ENCODE measurements around the gene KLHL26.

Gene KLHL26

GRCh38 chr19:18594096-18594823 lies 42.6 kb upstream of the KLHL26 start:
- Histone ChIP-seq H3K4me1 (ENCODE audit: insufficient read depth, low read length, poor library complexity, severe bottlenecking) (peaks cover 10% of the 10 kb centered on the region), H3K9ac (ENCODE audit: low read depth, low read length, poor library complexity, severe bottlenecking) (peak overlapping the region; percentile 62), H3K4me3 (ENCODE audit: low read length, poor library complexity, severe bottlenecking) (peak overlapping the region; percentile 67), H3K79me2 (ENCODE audit: insufficient read depth, low read length) (peaks cover 7% of the 10 kb centered on the region), H3K9me2 (replicated peaks; ENCODE audit: low read depth, low read length) (no peaks in the 10 kb centered on the region), H3K27me3 (ENCODE audit: insufficient read depth, low read length, poor library complexity, severe bottlenecking) (no peaks in the 10 kb centered on the region), H3K36me3 (ENCODE audit: insufficient read depth, low read length) (no peaks in the 10 kb centered on the region), H2AFZ (ENCODE audit: low read length) (peak overlapping the region; percentile 72), H3K9me3 (ENCODE audit: insufficient read depth, low read depth, low read length) (no peaks in the 10 kb centered on the region), H3K4me2 (ENCODE audit: low read depth, low read length, poor library complexity, severe bottlenecking) (peak overlapping the region; percentile 84), H3F3A (ENCODE audit: low read depth) (no peaks in the 10 kb centered on the region), H4K20me1 (ENCODE audit: insufficient read depth, low read length, poor library complexity, severe bottlenecking) (peaks cover 4% of the 10 kb centered on the region)
- no peak for TF ChIP-seq EZH2phosphoT487 (IDR thresholded peaks at IDR 0.05; ENCODE audit: borderline replicate concordance)
- peak; percentile 73 for TF ChIP-seq CTCF (conservative IDR thresholded peaks at IDR 0.05; ENCODE audit: low read length)

GRCh38 chr19:18594824-18595373 lies 41.9 kb upstream of the KLHL26 start:
- peak overlapping the region; percentile 62 for H3K9ac ChIP-seq (ENCODE audit: low read depth, low read length, poor library complexity, severe bottlenecking)
- peak overlapping the region; percentile 67 for H3K4me3 ChIP-seq (ENCODE audit: low read length, poor library complexity, severe bottlenecking)
- H3K9me3 ChIP-seq (ENCODE audit: insufficient read depth, low read depth, low read length) = no peaks in the 10 kb centered on the region
- TF ChIP-seq EZH2phosphoT487 (IDR thresholded peaks at IDR 0.05; ENCODE audit: borderline replicate concordance) (no peak), CTCF (conservative IDR thresholded peaks at IDR 0.05; ENCODE audit: low read length) (no peak)
- peaks cover 4% of the 10 kb centered on the region for H3K79me2 ChIP-seq (ENCODE audit: insufficient read depth, low read length)
- H3K27me3 ChIP-seq (ENCODE audit: insufficient read depth, low read length, poor library complexity, severe bottlenecking) = no peaks in the 10 kb centered on the region
- H3K9me2 ChIP-seq (replicated peaks; ENCODE audit: low read depth, low read length) = no peaks in the 10 kb centered on the region
- no peaks in the 10 kb centered on the region for H3F3A ChIP-seq (ENCODE audit: low read depth)
- H3K4me2 ChIP-seq (ENCODE audit: low read depth, low read length, poor library complexity, severe bottlenecking) = peak overlapping the region; percentile 84
- no peaks in the 10 kb centered on the region for H4K20me1 ChIP-seq (ENCODE audit: insufficient read depth, low read length, poor library complexity, severe bottlenecking)
- H3K36me3 ChIP-seq (ENCODE audit: insufficient read depth, low read length) = no peaks in the 10 kb centered on the region
- H3K4me1 ChIP-seq (ENCODE audit: insufficient read depth, low read length, poor library complexity, severe bottlenecking) = peaks cover 6% of the 10 kb centered on the region
- peak overlapping the region; percentile 72; the same call in 1 of the 2 replicates for H2AFZ ChIP-seq (ENCODE audit: low read length)

GRCh38 chr19:18595475-18595874 lies 41.4 kb upstream of the KLHL26 start:
- Histone ChIP-seq H2AFZ (ENCODE audit: low read length) (no peak overlapping the region), H3K79me2 (ENCODE audit: insufficient read depth, low read length) (no peaks in the 10 kb centered on the region), H3K27me3 (ENCODE audit: insufficient read depth, low read length, poor library complexity, severe bottlenecking) (no peaks in the 10 kb centered on the region), H3K4me2 (ENCODE audit: low read depth, low read length, poor library complexity, severe bottlenecking) (no peak overlapping the region), H3K36me3 (ENCODE audit: insufficient read depth, low read length) (no peaks in the 10 kb centered on the region), H3K9ac (ENCODE audit: low read depth, low read length, poor library complexity, severe bottlenecking) (no peak overlapping the region), H3K9me3 (ENCODE audit: insufficient read depth, low read depth, low read length) (no peaks in the 10 kb centered on the region), H4K20me1 (ENCODE audit: insufficient read depth, low read length, poor library complexity, severe bottlenecking) (no peaks in the 10 kb centered on the region), H3K4me3 (ENCODE audit: low read length, poor library complexity, severe bottlenecking) (no peak overlapping the region), H3K9me2 (replicated peaks; ENCODE audit: low read depth, low read length) (no peaks in the 10 kb centered on the region), H3K4me1 (ENCODE audit: insufficient read depth, low read length, poor library complexity, severe bottlenecking) (peaks cover 5% of the 10 kb centered on the region), H3F3A (ENCODE audit: low read depth) (no peaks in the 10 kb centered on the region)
- TF ChIP-seq EZH2phosphoT487 (IDR thresholded peaks at IDR 0.05; ENCODE audit: borderline replicate concordance) (no peak), CTCF (conservative IDR thresholded peaks at IDR 0.05; ENCODE audit: low read length) (no peak)

Data from Loucy (cell line).